Peyer's patch (tissue), 4 donors: Measurements from ENCODE around the gene PYGM. TPM values are rescaled to one million over a fixed set of nuclear protein-coding genes. Genes with fewer than 3 reads are reported as not detected.

Experiments used
- DNase-seq, 3 donors: peaks; one replicate each; pipeline ENCODE4 v3.0.0-alpha.2; 2017 to 2019
- H3K27ac ChIP-seq, 4 donors: fragments of 200-600 bp; sonication (generic); one replicate each; pipeline ENCODE4 v1.5.1; 2016 to 2019
- H3K27me3 ChIP-seq, 2 donors: fragments of 200-600 bp; sonication (generic); one replicate each; pipeline ENCODE4 v1.5.1; 2019
- H3K36me3 ChIP-seq, 3 donors: fragments of 200-600 bp; sonication (generic); one replicate each; pipeline ENCODE4 v1.5.1; 2016 to 2019
- H3K4me1 ChIP-seq, 4 donors: fragments of 200-600 bp; sonication (generic); one replicate each; pipeline ENCODE4 v1.5.1; 2016 to 2019
- H3K4me3 ChIP-seq, 4 donors: fragments of 200-600 bp; sonication (generic); 1 replicate in 3 of 4; 2 replicates in 1 of 4; pipeline ENCODE4 v1.5.1; 2016 to 2019; ENCODE audit warnings: mild to moderate bottlenecking in 1 of 4
- H3K9me3 ChIP-seq, 4 donors: fragments of 200-600 bp; sonication (generic); one replicate each; pipeline ENCODE4 v1.5.1; 2016 to 2019; ENCODE audit warnings: mild to moderate bottlenecking in 1 of 4
- CTCF ChIP-seq, 6 experiments: fragments of 450-650 bp in 4 of 6; fragments of 200-600 bp in 2 of 6; sonication (generic) in 1 of 6; IDR thresholded peaks; one replicate each; pipeline ENCODE4 v1.5.1; 2017 to 2019; ENCODE audit warnings: antibody characterized with exemption in 6 of 6, mild to moderate bottlenecking in 3 of 6, moderate library complexity in 1 of 6
- POLR2A ChIP-seq, 2 donors: fragments of 450-650 bp; IDR thresholded peaks; one replicate each; pipeline ENCODE4 v1.5.1; 2017; ENCODE audit warnings: antibody characterized with exemption in 2 of 2, mild to moderate bottlenecking in 2 of 2, moderate library complexity in 2 of 2
- total RNA-seq, 4 donors: library from RNA; depleted of rRNA; stranded (reverse); fragments of >200 nt; gene quantifications; one replicate each; pipeline ENCODE4 v1.1.0, GENCODE V29; 2016

PYGM gene
- total RNA-seq, 4 donors from 2014 or later: 2.4 to 5.0 (median 2.5) TPM; not detected in 1

GRCh38 chr11:64713016-64713707 is 46.6 kb downstream of the PYGM start:
- Histone ChIP-seq H3K4me1 (peaks cover 0 to 22% (median 10%) of the 10 kb centered on the region in 4 donors), H3K27ac (no peak overlapping the region), H3K4me3 (peak overlapping the region in 2 of 4 donors; percentile 14 to 31), H3K9me3 (no peaks in the 10 kb centered on the region), H3K27me3 (peaks cover 0 to 50% of the 10 kb centered on the region in 2 donors), H3K36me3 (no peaks in the 10 kb centered on the region)
- DNase-seq: peak in 1 of 3 donors; percentile 62
- no peak for TF ChIP-seq CTCF (IDR thresholded peaks at IDR 0.05)
- TF ChIP-seq POLR2A (IDR thresholded peaks at IDR 0.05): no peak

DNA sequence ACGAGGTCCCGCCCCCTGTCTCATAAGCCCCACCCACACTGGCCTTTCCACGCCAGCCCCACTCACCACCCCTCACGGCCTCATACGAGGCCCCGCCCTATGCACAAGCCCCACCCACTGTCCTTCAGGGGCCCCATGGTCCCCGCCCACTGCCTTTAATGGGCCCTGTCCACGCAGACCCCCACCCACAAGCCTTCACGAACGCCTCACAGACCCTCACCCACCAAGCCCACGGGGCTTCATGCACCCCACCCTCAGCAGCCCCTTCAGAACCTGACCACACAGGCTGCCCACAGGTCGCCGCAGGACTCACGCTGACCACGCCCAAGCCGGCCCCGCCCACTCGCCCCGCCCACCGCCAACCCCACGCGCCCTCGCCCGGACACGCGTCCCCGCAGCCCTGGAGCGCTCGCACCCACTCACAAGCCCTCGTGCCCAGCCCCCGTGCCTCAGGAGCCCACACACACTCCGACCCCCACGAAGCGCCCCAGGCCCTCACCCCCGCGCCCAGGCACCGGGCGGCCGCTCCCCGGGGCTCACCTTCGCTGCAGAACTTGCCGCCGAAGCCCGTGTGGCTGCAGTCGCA is 47.3 kb downstream of the PYGM start:
- TF ChIP-seq CTCF (IDR thresholded peaks at IDR 0.05) (no peak), POLR2A (IDR thresholded peaks at IDR 0.05) (no peak)
- no peaks in the 10 kb centered on the region for H3K36me3 ChIP-seq
- H3K9me3 ChIP-seq: no peaks in the 10 kb centered on the region
- H3K27me3 ChIP-seq: peaks cover 0 to 50% of the 10 kb centered on the region in 2 donors
- no peak overlapping the region for H3K27ac ChIP-seq
- no peak overlapping the region for H3K4me3 ChIP-seq
- no peak for DNase-seq
- peaks cover 0 to 22% (median 10%) of the 10 kb centered on the region in 4 donors for H3K4me1 ChIP-seq

DNA sequence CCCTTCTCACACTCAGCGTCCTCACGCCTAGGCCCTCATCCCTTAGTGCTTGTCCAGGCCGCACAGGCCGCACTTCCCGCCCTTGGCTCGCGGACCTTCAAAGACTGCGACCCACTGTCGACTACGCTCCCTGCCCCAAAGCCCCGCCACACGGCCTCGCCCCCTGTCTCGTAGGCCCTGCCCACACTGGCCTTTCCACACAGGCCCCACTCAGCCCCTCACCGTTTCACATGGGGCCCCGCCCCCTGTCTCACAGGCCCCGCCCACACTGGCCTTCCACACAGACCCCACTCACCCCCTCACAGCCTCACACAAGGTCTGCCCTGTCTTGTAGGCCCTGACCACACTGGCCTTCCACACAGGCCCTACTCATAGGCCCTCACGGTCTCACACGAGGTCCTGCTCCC is 47.8 kb downstream of the PYGM start:
- no peak for DNase-seq
- Histone ChIP-seq H3K4me1 (peaks cover 0 to 22% (median 10%) of the 10 kb centered on the region in 4 donors), H3K27me3 (peaks cover 0 to 50% of the 10 kb centered on the region in 2 donors), H3K27ac (no peak overlapping the region), H3K4me3 (no peak overlapping the region), H3K9me3 (no peaks in the 10 kb centered on the region), H3K36me3 (no peaks in the 10 kb centered on the region)
- TF ChIP-seq CTCF (IDR thresholded peaks at IDR 0.05): no peak
- no peak for TF ChIP-seq POLR2A (IDR thresholded peaks at IDR 0.05)

DNA sequence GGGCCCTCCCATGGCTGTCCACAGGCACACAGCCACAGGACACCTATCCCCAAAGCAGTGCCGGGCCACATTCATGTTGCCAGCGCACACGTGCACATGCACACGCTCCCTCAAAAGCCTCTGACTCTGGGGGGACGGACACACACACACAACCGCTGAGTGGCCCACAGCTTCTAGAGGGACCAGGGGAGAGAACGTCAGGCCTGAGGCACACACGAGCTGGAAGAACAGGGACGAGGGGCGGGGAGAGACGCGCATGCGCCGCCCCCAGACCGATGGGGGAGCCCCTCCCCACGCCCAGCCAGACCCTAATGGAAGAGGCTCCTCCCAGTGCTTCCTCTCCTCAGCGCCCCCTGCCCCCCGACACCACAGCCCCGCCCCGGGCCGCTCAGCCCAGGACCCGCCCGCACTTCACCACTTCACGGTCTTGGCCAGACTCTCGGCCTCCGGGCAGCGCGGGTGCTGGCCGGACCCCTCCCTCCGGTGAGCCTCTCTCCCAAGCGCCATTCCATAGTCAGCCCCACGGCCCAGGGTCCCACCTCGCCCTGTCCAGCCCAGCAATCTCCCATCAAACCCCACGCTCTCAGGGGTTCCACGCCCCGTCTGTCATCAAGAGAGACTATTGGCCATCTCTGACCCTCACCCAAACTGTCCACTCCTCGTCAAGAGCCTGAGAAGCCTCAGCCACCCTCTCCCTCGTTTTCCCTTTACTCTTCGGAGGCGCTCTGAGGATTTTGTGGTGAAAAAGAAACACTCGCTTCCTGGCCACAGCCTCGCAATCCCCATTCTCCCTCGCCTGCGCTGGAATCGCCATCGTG is 48.4 kb downstream of the PYGM start:
- no peaks in the 10 kb centered on the region for H3K36me3 ChIP-seq
- H3K4me1 ChIP-seq: peaks cover 0 to 22% (median 10%) of the 10 kb centered on the region in 4 donors
- TF ChIP-seq CTCF (IDR thresholded peaks at IDR 0.05) (no peak), POLR2A (IDR thresholded peaks at IDR 0.05) (no peak)
- no peak overlapping the region for H3K27ac ChIP-seq
- no peak for DNase-seq
- H3K27me3 ChIP-seq: peaks cover 0 to 45% of the 10 kb centered on the region in 2 donors
- H3K4me3 ChIP-seq: no peak overlapping the region
- no peaks in the 10 kb centered on the region for H3K9me3 ChIP-seq

GRCh38 chr11:64710418-64711137 is 49.2 kb downstream of the PYGM start:
- H3K4me3 ChIP-seq: no peak overlapping the region
- TF ChIP-seq POLR2A (IDR thresholded peaks at IDR 0.05): no peak
- no peak for TF ChIP-seq CTCF (IDR thresholded peaks at IDR 0.05)
- no peaks in the 10 kb centered on the region for H3K36me3 ChIP-seq
- peaks cover 0 to 22% (median 10%) of the 10 kb centered on the region in 4 donors for H3K4me1 ChIP-seq
- H3K9me3 ChIP-seq: no peaks in the 10 kb centered on the region
- DNase-seq: no peak
- no peak overlapping the region for H3K27ac ChIP-seq
- peaks cover 0 to 41% of the 10 kb centered on the region in 2 donors for H3K27me3 ChIP-seq
